ENCODE measurements around the gene DYNC1I1. TPM values are rescaled to one million over a fixed set of nuclear protein-coding genes. Genes with fewer than 3 reads are reported as not detected.

DYNC1I1 gene
- total RNA-seq, 3 donors from 2014 or later (not counting 1 experiment from before 2014, with no cell fraction given) = not detected

- Histone ChIP-seq H3K36me3 (ENCODE audit: control insufficient read depth, insufficient read depth, low read length) (no peaks in the 10 kb centered on the region), H3K4me1 (ENCODE audit: control insufficient read depth, insufficient read depth, low read length) (no peaks in the 10 kb centered on the region), H3K9me3 (ENCODE audit: control insufficient read depth, insufficient read depth, low read length) (peaks cover 3% of the 10 kb centered on the region), H3K27ac (ENCODE audit: low read length) (no peak overlapping the region), H3K27me3 (ENCODE audit: control insufficient read depth, insufficient read depth, low read length) (no peaks in the 10 kb centered on the region), H3K4me3 (ENCODE audit: low read length) (no peak overlapping the region)
- TF ChIP-seq CTCF (IDR thresholded peaks at IDR 0.05) = no peak
- intact Hi-C loops (cut with micrococcal nuclease) = no loop called here
- H3K27me3 Mint-ChIP-seq (ENCODE audit: low read depth in 2 of 2) = peaks cover 0 to 4% of the 10 kb centered on the region in 2 donors
- H3K4me1 Mint-ChIP-seq = no peaks in the 10 kb centered on the region
- peaks cover 2 to 3% of the 10 kb centered on the region in 2 donors for H3K9me3 Mint-ChIP-seq
- H3K27ac Mint-ChIP-seq = no peak overlapping the region
- DNase-seq (no peak), ATAC-seq (no peak)
- no peak overlapping the region for H3K4me3 Mint-ChIP-seq
- H3K36me3 Mint-ChIP-seq = no peaks in the 10 kb centered on the region
Observed at GRCh38 chr7:96102096-96102811, 329.9 kb downstream of the DYNC1I1 start.

- ATAC-seq (no peak), DNase-seq (no peak)
- Histone ChIP-seq H3K27me3 (ENCODE audit: control insufficient read depth, insufficient read depth, low read length) (no peaks in the 10 kb centered on the region), H3K4me3 (ENCODE audit: low read length) (no peak overlapping the region), H3K36me3 (ENCODE audit: control insufficient read depth, insufficient read depth, low read length) (no peaks in the 10 kb centered on the region), H3K4me1 (ENCODE audit: control insufficient read depth, insufficient read depth, low read length) (no peaks in the 10 kb centered on the region), H3K9me3 (ENCODE audit: control insufficient read depth, insufficient read depth, low read length) (no peaks in the 10 kb centered on the region), H3K27ac (ENCODE audit: low read length) (no peak overlapping the region)
- H3K9me3 Mint-ChIP-seq = peaks cover 2 to 3% of the 10 kb centered on the region in 2 donors
- H3K36me3 Mint-ChIP-seq = no peaks in the 10 kb centered on the region
- intact Hi-C loops (cut with micrococcal nuclease) = no loop called here
- TF ChIP-seq CTCF (IDR thresholded peaks at IDR 0.05) = no peak
- H3K4me1 Mint-ChIP-seq = no peaks in the 10 kb centered on the region
- peaks cover 0 to 14% of the 10 kb centered on the region in 2 donors for H3K27me3 Mint-ChIP-seq (ENCODE audit: low read depth in 2 of 2)
- no peak overlapping the region for H3K4me3 Mint-ChIP-seq
- H3K27ac Mint-ChIP-seq = no peak overlapping the region
Observed at GRCh38 chr7:96104984-96105383, 332.6 kb downstream of the DYNC1I1 start.

DNA sequence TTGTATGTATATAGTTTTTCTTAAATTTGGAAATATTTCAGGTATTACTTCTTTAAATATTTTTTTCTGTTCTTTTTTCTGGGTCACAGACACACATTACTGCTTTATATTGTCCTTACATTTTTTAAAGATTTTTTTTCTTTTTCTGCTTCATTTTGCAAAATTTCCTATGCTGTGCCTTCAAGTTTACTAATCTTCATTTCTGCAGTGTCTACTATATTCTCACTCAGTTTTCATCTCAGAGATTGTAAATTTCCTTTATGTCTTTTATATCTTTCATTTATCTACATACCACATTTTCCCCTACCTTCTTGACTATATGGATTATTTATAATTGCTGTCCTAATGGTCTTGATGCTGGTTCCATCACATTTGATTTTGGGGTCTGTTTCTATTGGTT, 339.1 kb downstream of the DYNC1I1 start:
- DNase-seq = no peak
- H3K36me3 ChIP-seq (ENCODE audit: control insufficient read depth, insufficient read depth, low read length) = no peaks in the 10 kb centered on the region
- no peaks in the 10 kb centered on the region for H3K4me1 ChIP-seq (ENCODE audit: control insufficient read depth, insufficient read depth, low read length)
- Mint-ChIP-seq H3K36me3 (no peaks in the 10 kb centered on the region), H3K9me3 (no peaks in the 10 kb centered on the region), H3K4me1 (no peaks in the 10 kb centered on the region), H3K27me3 (ENCODE audit: low read depth in 2 of 2) (peaks cover 8 to 36% of the 10 kb centered on the region in 2 donors), H3K4me3 (no peak overlapping the region), H3K27ac (no peak overlapping the region)
- ATAC-seq = no peak
- intact Hi-C loops (cut with micrococcal nuclease) = no loop called here
- H3K4me3 ChIP-seq (ENCODE audit: low read length) = no peak overlapping the region
- no peaks in the 10 kb centered on the region for H3K27me3 ChIP-seq (ENCODE audit: control insufficient read depth, insufficient read depth, low read length)
- no peak for TF ChIP-seq CTCF (IDR thresholded peaks at IDR 0.05)
- no peak overlapping the region for H3K27ac ChIP-seq (ENCODE audit: low read length)
- H3K9me3 ChIP-seq (ENCODE audit: control insufficient read depth, insufficient read depth, low read length) = no peaks in the 10 kb centered on the region

- ATAC-seq = no peak
- H3K27me3 Mint-ChIP-seq (ENCODE audit: low read depth in 2 of 2) = peaks cover 8 to 34% of the 10 kb centered on the region in 2 donors
- H3K36me3 Mint-ChIP-seq = no peaks in the 10 kb centered on the region
- Histone ChIP-seq H3K4me3 (ENCODE audit: low read length) (no peak overlapping the region), H3K27ac (ENCODE audit: low read length) (no peak overlapping the region), H3K27me3 (ENCODE audit: control insufficient read depth, insufficient read depth, low read length) (no peaks in the 10 kb centered on the region), H3K4me1 (ENCODE audit: control insufficient read depth, insufficient read depth, low read length) (no peaks in the 10 kb centered on the region), H3K36me3 (ENCODE audit: control insufficient read depth, insufficient read depth, low read length) (peaks cover under 1% of the 10 kb centered on the region), H3K9me3 (ENCODE audit: control insufficient read depth, insufficient read depth, low read length) (no peaks in the 10 kb centered on the region)
- no peak overlapping the region for H3K27ac Mint-ChIP-seq
- WGBS (ENCODE audit: insufficient coverage) = 91% methylated on average over 7 of the region's 7 CpGs
- no peak for DNase-seq
- H3K4me3 Mint-ChIP-seq = no peak overlapping the region
- TF ChIP-seq CTCF (IDR thresholded peaks at IDR 0.05) = no peak
- intact Hi-C loops (cut with micrococcal nuclease) = no loop called here
- H3K4me1 Mint-ChIP-seq = peaks cover 0 to 9% of the 10 kb centered on the region in 2 donors
- no peaks in the 10 kb centered on the region for H3K9me3 Mint-ChIP-seq
Observed at GRCh38 chr7:96114190-96114589, 341.8 kb downstream of the DYNC1I1 start.

Measured in natural killer cell (primary cell).